K562 (cell line): Measurements from ENCODE around the gene NHSL2. TPM values are rescaled to one million over a fixed set of nuclear protein-coding genes. Genes with fewer than 3 reads are reported as not detected.

Source experiments
- ATAC-seq: fragments of 200-7000 bp; cut with Tn5 transposase; 3 replicates; pipeline ENCODE4 v1.9.1; 2020; ENCODE audit warnings: moderate library complexity
- BruUV-seq: library from RNA; stranded (reverse); fragments of 400-500 nt; replicated peaks from 2 replicates; lab custom pipeline; 2021; lab: Mats Ljungman, UMichigan
- CTCF ChIA-PET: fragments of 300-600 bp; formaldehyde crosslinking; extraction: SDS; loops from one replicate; lab custom pipeline; 2021; ENCODE audit warnings: low intra/inter-chr PET ratio; lab: Yijun Ruan, JAX
- POLR2A ChIA-PET: fragments of 300-600, 350-650 bp; sonication (Branson Sonifier 250); formaldehyde crosslinking; extraction: SDS; loops from one replicate; lab custom pipeline; 2021; ENCODE audit warnings: antibody characterized with exemption, inconsistent platforms; lab: Yijun Ruan, JAX
- DNase-seq, 4 experiments: peaks; one replicate each; pipeline versions ENCODE4 v3.0.0 to v3.0.0-alpha.2; 2011 to 2018; ENCODE audit warnings: low spot score in 3 of 4, mixed read lengths in 3 of 4; ENCODE audit errors: extremely low read depth in 1 of 4
- FAIRE-seq: peaks from 2 replicates; lab custom pipeline; 2011; peaks lifted over from hg19 to GRCh38; lab: Jason Lieb, UNC
- H2AFZ ChIP-seq: 2 replicates; pipeline ENCODE4 v1.6.0; 2011; ENCODE audit warnings: low read depth, low read length, control low read depth, inconsistent platforms
- H3K27ac ChIP-seq: fragments of 200-600 bp; 3 replicates; pipeline ENCODE4 v1.8.0; 2011; ENCODE audit warnings: low read depth, mild to moderate bottlenecking, control low read depth, inconsistent platforms, low read length, moderate library complexity, mixed read lengths; ENCODE audit errors: extremely low read depth
- H3K27me3 ChIP-seq, 2 experiments: fragments of 300-600 bp in 1 of 2; 2 replicates in 1 of 2; 3 replicates in 1 of 2; pipeline versions ENCODE4 v1.6.0 to v1.8.0; 2011; ENCODE audit warnings: inconsistent platforms in 2 of 2, low read length in 2 of 2, mild to moderate bottlenecking in 1 of 2, mixed read lengths in 1 of 2, moderate library complexity in 1 of 2; ENCODE audit not compliant: control insufficient read depth in 2 of 2, insufficient read depth in 2 of 2
- H3K36me3 ChIP-seq: fragments of 300-600 bp; 3 replicates; pipeline ENCODE4 v1.8.0; 2011; ENCODE audit warnings: mild to moderate bottlenecking, low read length, inconsistent platforms; ENCODE audit not compliant: control insufficient read depth, insufficient read depth
- H3K4me1 ChIP-seq, 2 experiments: fragments of 200-600 bp in 1 of 2; replicated peaks in 1 of 2; 2 replicates in 1 of 2; 3 replicates in 1 of 2; pipeline versions ENCODE4 v1.5.1 to v1.8.0; 2011; ENCODE audit warnings: inconsistent platforms in 2 of 2, low read length in 2 of 2, mild to moderate bottlenecking in 1 of 2, mixed read lengths in 1 of 2, moderate library complexity in 1 of 2; ENCODE audit not compliant: control insufficient read depth in 2 of 2, insufficient read depth in 2 of 2
- H3K4me2 ChIP-seq: 2 replicates; pipeline ENCODE4 v1.6.1; 2011; ENCODE audit warnings: low read length, control low read depth, inconsistent platforms, mixed read lengths; ENCODE audit not compliant: insufficient read depth
- H3K4me3 ChIP-seq: fragments of 200-600 bp; sonication (generic), shearing (Covaris generic); 2 replicates; pipeline ENCODE4 v1.5.1; 2016; ENCODE audit warnings: control low read depth, inconsistent platforms
- H3K79me2 ChIP-seq: fragments of 200-600 bp; 3 replicates; pipeline ENCODE4 v1.8.0; 2011; ENCODE audit warnings: low read length, inconsistent platforms; ENCODE audit not compliant: control insufficient read depth, insufficient read depth
- H3K9ac ChIP-seq, 2 experiments: 2 replicates each; pipeline versions ENCODE4 v1.6.0 to v1.6.1; 2011; ENCODE audit warnings: low read depth in 2 of 2, low read length in 2 of 2, control low read depth in 1 of 2, inconsistent platforms in 1 of 2, mild to moderate bottlenecking in 1 of 2, mixed read lengths in 1 of 2; ENCODE audit not compliant: insufficient read depth in 1 of 2
- H3K9me1 ChIP-seq: one replicate; pipeline ENCODE4 v1.6.0; 2011; ENCODE audit warnings: inconsistent platforms, mild to moderate bottlenecking, low read length, moderate library complexity; ENCODE audit not compliant: control insufficient read depth, insufficient read depth
- H3K9me3 ChIP-seq: replicated peaks from 2 replicates; pipeline ENCODE4 v1.5.1; 2011; ENCODE audit warnings: low read depth, low read length, inconsistent platforms; ENCODE audit not compliant: control insufficient read depth, insufficient read depth
- H4K20me1 ChIP-seq: replicated peaks from 2 replicates; pipeline ENCODE4 v1.6.1; 2011; ENCODE audit warnings: low read length, inconsistent platforms, mixed read lengths; ENCODE audit not compliant: control insufficient read depth, insufficient read depth
- BCL6 ChIP-seq: fragments of 250-450 bp; sonication (Bioruptor Pico); IDR thresholded peaks from 2 replicates; pipeline ENCODE4 v1.4.0; 2020
- CXXC5 ChIP-seq: fragments of 250-450 bp; sonication (Bioruptor Pico); IDR thresholded peaks from 2 replicates; pipeline ENCODE4 v1.8.0; 2022; ENCODE audit warnings: inconsistent platforms, mild to moderate bottlenecking, moderate library complexity
- GTF2B ChIP-seq: IDR thresholded peaks from 2 replicates; pipeline ENCODE4 v1.6.1; 2011; ENCODE audit not compliant: insufficient read length; ENCODE audit errors: extremely low read depth
- KAT2B ChIP-seq: IDR thresholded peaks from one replicate; pipeline ENCODE4 v1.6.1; 2012; ENCODE audit warnings: low read depth, mild to moderate bottlenecking, control low read depth, inconsistent platforms, low read length, moderate library complexity
- NR1H2 ChIP-seq: sonication (generic); formaldehyde crosslinking; IDR thresholded peaks from 2 replicates; pipeline ENCODE4 v1.4.0; 2020; ENCODE audit warnings: mild to moderate bottlenecking, missing genetic modification reagents
- POLR2B ChIP-seq: fragments of 450-650 bp; IDR thresholded peaks from 2 replicates; pipeline ENCODE4 v1.6.1; 2018; ENCODE audit warnings: low read depth; ENCODE audit not compliant: partially characterized antibody
- PRPF4 ChIP-seq: fragments of 200-400 bp; formaldehyde crosslinking; IDR thresholded peaks from one replicate; pipeline ENCODE4 v1.6.1; 2017; ENCODE audit warnings: low read length, low read depth, mild to moderate bottlenecking; ENCODE audit not compliant: insufficient read depth, poor library complexity, severe bottlenecking
- YBX1 ChIP-seq: fragments of 450-650 bp; IDR thresholded peaks from 2 replicates; pipeline ENCODE4 v1.7.1; 2016; ENCODE audit warnings: mild to moderate bottlenecking
- WGBS: fragments of 100-300 bp; shearing (Covaris generic); methylation state at CpG from one replicate; pipeline ENCODE4 v1.1.6; 2016; ENCODE audit warnings: low coverage, mixed read lengths; ENCODE audit not compliant: insufficient coverage; ENCODE audit errors: missing lambda C conversion rate; 5-methylcytosine and 5-hydroxymethylcytosine counted together
- in situ Hi-C: fragments of 300-500 bp; cut with MboI; formaldehyde crosslinking; loops from 4 replicates; pipeline ENCODE4 v1.15.0; 2018; ENCODE audit warnings: inconsistent platforms, mixed read lengths
- intact Hi-C: fragments of 100-400 bp; cut with micrococcal nuclease; formaldehyde crosslinking; loops from 2 replicates; pipeline ENCODE4 v1.14.2; 2022
- polyA plus RNA-seq, 8 experiments: library from polyadenylated mRNA; depleted of rRNA in 4 of 8; stranded (reverse) in 5 of 8; unstranded in 3 of 8; fragments of >200 nt; fragmentation: Nextera tagmentation in 2 of 8; fragmentation: Illumina TruSeq in 1 of 8; extraction: Ambion mirVana in 2 of 8; extraction: Trizol in 1 of 8; gene quantifications; 2 replicates each; pipeline versions ENCODE4 v1.2.1 to v1.2.3, GENCODE V29; 2011 to 2014; ENCODE audit warnings: inconsistent platforms in 1 of 8, missing spikeins in 1 of 8
- total RNA-seq, 7 experiments: library from RNA; depleted of rRNA in 6 of 7; stranded (reverse); fragments of >200 nt in 6 of 7; fragmentation: Illumina TruSeq in 2 of 7; extraction: Trizol in 2 of 7; gene quantifications; 2 replicates each; pipeline versions ENCODE4 v1.2.1 to v1.2.3, GENCODE V29; 2011 to 2021; ENCODE audit warnings: low replicate concordance in 1 of 7
- TF ChIP-seq, protein P1 (sequence below): fragments of 450-650 bp; IDR thresholded peaks from 2 replicates; pipeline ENCODE4 v1.6.1; 2016; ENCODE audit warnings: missing biosample characterization, missing genetic modification characterization
- TF ChIP-seq, protein P2 (sequence below): fragments of 150-350 bp; conservative IDR thresholded peaks from 2 replicates; pipeline ENCODE4 v1.6.1; 2014; ENCODE audit warnings: low read length
- TF ChIP-seq, protein P3 (sequence below): fragments of 200-800 bp; sonication (Bioruptor generic); IDR thresholded peaks from 2 replicates; pipeline ENCODE4 v1.6.1; 2016; ENCODE audit warnings: missing genetic modification characterization, missing compliant biosample characterization

The NHSL2 gene
- total and polyA plus RNA-seq, 9 of the 15 experiments (the other 6 are each of a cell fraction or from before 2014, with no cell fraction given): 0.02 TPM; not detected in 8

DNA sequence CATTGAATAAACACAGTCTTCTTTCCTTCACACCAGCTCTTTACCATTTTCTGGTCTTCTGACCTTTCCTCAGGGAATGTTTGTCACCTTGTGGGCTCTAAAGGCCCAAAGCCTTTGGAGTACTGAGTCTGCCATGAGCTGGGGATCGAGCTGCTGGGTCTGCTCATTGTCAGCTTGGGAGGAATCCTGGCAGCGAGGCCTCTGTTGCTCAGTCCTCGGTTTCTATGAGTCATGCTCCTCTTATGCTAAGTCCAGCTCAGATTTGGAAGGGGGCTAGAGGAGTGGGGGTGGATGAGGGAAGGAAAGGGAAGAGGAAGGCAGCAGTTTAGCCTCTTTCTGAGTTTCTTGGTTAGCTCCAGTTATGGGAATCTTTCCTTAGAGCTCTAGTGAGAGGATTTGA lies 31.1 kb downstream of the NHSL2 start (continued):
- TF ChIP-seq, protein P1, sequence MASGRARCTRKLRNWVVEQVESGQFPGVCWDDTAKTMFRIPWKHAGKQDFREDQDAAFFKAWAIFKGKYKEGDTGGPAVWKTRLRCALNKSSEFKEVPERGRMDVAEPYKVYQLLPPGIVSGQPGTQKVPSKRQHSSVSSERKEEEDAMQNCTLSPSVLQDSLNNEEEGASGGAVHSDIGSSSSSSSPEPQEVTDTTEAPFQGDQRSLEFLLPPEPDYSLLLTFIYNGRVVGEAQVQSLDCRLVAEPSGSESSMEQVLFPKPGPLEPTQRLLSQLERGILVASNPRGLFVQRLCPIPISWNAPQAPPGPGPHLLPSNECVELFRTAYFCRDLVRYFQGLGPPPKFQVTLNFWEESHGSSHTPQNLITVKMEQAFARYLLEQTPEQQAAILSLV (tag): no peak
- no peak for TF ChIP-seq CXXC5

DNA sequence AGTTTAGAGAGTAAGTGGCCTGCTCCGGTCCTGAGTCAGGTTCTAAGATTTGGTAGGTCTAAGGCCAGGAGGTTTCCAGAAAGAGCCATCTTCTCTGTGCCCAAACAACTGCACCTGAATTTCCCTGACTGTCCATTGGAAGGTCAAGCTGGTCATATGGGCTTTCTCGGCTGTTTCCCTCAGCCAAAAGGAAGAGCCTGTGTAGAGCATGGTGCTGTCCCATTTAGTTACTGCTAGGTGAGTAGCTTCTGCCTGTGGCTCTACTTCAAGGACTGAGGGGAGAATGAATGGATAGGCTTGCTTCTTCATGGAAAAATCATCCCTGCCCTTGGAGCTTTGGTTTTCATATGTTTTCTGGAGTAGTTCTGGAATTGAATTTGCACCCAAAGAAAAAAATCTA lies 33.7 kb downstream of the NHSL2 start:
- no peak overlapping the region for H3K4me3 ChIP-seq
- TF ChIP-seq NR1H2 (no peak), KAT2B (no peak), PRPF4 (no peak), BCL6 (CRISPR knock-in tag) (no peak), POLR2B (no peak), YBX1 (no peak), GTF2B (no peak)
- TF ChIP-seq, protein P2, sequence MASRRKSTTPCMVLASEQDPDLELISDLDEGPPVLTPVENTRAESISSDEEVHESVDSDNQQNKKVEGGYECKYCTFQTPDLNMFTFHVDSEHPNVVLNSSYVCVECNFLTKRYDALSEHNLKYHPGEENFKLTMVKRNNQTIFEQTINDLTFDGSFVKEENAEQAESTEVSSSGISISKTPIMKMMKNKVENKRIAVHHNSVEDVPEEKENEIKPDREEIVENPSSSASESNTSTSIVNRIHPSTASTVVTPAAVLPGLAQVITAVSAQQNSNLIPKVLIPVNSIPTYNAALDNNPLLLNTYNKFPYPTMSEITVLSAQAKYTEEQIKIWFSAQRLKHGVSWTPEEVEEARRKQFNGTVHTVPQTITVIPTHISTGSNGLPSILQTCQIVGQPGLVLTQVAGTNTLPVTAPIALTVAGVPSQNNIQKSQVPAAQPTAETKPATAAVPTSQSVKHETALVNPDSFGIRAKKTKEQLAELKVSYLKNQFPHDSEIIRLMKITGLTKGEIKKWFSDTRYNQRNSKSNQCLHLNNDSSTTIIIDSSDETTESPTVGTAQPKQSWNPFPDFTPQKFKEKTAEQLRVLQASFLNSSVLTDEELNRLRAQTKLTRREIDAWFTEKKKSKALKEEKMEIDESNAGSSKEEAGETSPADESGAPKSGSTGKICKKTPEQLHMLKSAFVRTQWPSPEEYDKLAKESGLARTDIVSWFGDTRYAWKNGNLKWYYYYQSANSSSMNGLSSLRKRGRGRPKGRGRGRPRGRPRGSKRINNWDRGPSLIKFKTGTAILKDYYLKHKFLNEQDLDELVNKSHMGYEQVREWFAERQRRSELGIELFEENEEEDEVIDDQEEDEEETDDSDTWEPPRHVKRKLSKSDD: no peak
- TF ChIP-seq, protein P3, sequence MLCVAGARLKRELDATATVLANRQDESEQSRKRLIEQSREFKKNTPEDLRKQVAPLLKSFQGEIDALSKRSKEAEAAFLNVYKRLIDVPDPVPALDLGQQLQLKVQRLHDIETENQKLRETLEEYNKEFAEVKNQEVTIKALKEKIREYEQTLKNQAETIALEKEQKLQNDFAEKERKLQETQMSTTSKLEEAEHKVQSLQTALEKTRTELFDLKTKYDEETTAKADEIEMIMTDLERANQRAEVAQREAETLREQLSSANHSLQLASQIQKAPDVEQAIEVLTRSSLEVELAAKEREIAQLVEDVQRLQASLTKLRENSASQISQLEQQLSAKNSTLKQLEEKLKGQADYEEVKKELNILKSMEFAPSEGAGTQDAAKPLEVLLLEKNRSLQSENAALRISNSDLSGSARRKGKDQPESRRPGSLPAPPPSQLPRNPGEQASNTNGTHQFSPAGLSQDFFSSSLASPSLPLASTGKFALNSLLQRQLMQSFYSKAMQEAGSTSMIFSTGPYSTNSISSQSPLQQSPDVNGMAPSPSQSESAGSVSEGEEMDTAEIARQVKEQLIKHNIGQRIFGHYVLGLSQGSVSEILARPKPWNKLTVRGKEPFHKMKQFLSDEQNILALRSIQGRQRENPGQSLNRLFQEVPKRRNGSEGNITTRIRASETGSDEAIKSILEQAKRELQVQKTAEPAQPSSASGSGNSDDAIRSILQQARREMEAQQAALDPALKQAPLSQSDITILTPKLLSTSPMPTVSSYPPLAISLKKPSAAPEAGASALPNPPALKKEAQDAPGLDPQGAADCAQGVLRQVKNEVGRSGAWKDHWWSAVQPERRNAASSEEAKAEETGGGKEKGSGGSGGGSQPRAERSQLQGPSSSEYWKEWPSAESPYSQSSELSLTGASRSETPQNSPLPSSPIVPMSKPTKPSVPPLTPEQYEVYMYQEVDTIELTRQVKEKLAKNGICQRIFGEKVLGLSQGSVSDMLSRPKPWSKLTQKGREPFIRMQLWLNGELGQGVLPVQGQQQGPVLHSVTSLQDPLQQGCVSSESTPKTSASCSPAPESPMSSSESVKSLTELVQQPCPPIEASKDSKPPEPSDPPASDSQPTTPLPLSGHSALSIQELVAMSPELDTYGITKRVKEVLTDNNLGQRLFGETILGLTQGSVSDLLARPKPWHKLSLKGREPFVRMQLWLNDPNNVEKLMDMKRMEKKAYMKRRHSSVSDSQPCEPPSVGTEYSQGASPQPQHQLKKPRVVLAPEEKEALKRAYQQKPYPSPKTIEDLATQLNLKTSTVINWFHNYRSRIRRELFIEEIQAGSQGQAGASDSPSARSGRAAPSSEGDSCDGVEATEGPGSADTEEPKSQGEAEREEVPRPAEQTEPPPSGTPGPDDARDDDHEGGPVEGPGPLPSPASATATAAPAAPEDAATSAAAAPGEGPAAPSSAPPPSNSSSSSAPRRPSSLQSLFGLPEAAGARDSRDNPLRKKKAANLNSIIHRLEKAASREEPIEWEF: no peak
- DNase-seq (no peak), ATAC-seq (no peak), FAIRE-seq (no peak)
- peaks cover 0 to 13% of the 10 kb centered on the region in 2 experiments; a peak in 3 of 5 replicates for H3K27me3 ChIP-seq
- in situ Hi-C loops (no loop called here), intact Hi-C loops (no loop called here)
- no peak overlapping the region for H3K27ac ChIP-seq
- H4K20me1 ChIP-seq: no peaks in the 10 kb centered on the region
- H3K4me2 ChIP-seq: no peak overlapping the region
- no peaks in the 10 kb centered on the region for H3K4me1 ChIP-seq
- no peaks in the 10 kb centered on the region for H3K9me1 ChIP-seq
- BruUV-seq: no TSS peak
- H3K36me3 ChIP-seq: no peaks in the 10 kb centered on the region
- no peak overlapping the region for H2AFZ ChIP-seq
- 0% methylated on average over 2 of the region's 2 CpGs for WGBS
- ChIA-PET POLR2A (no interaction called here), CTCF (no interaction called here)
- H3K9me3 ChIP-seq: no peaks in the 10 kb centered on the region
- no peaks in the 10 kb centered on the region for H3K79me2 ChIP-seq
- no peak overlapping the region for H3K9ac ChIP-seq
